22Rv1 (cell line): ENCODE data around the gene FERD3L.

Source experiments
- CTCF ChIP-seq: fragments of 450-650 bp; IDR thresholded peaks from 2 replicates; pipeline ENCODE4 v1.5.1; 2017; ENCODE audit warnings: mild to moderate bottlenecking
- ZFX ChIP-seq: fragments of 450-650 bp; IDR thresholded peaks from 2 replicates; pipeline ENCODE4 v1.6.1; 2017; ENCODE audit warnings: antibody characterized with exemption, borderline replicate concordance

- no peak for TF ChIP-seq CTCF
- TF ChIP-seq ZFX, result no peak
Measured at GRCh38 chr7:19105546-19105945, 39.7 kb downstream of the FERD3L start.
